Activated T-helper 17 cell treated with anti-CD3 and anti-CD28 coated beads, Interleukin-2, amount 50 U/mL, for 72 hours (primary cell): ENCODE measurements around the gene SLC15A4. TPM values are rescaled to one million over a fixed set of nuclear protein-coding genes. Genes with fewer than 3 reads are reported as not detected.
"Not testable (repeated sequence)": the region's sequence is repeated elsewhere in the genome, so short reads cannot be mapped to it uniquely, and the experiment has no call there.

Experiments used
- ATAC-seq: fragments of 150-1000 bp; cut with Tn5 transposase; replicated peaks from 2 replicates; pipeline ENCODE4 v1.10.0; 2021; ENCODE audit warnings: mild to moderate bottlenecking, moderate library complexity
- H3K27ac Mint-ChIP-seq: one replicate; pipeline ENCODE4 v1.8.0; 2022; ENCODE audit warnings: mixed read lengths
- H3K27me3 Mint-ChIP-seq: one replicate; pipeline ENCODE4 v1.8.0; 2022; ENCODE audit warnings: mixed read lengths
- H3K36me3 Mint-ChIP-seq: one replicate; pipeline ENCODE4 v1.8.0; 2022; ENCODE audit warnings: low read depth, mild to moderate bottlenecking, mixed read lengths
- H3K4me1 Mint-ChIP-seq: one replicate; pipeline ENCODE4 v1.8.0; 2022; ENCODE audit warnings: mixed read lengths
- H3K4me3 Mint-ChIP-seq: one replicate; pipeline ENCODE4 v1.8.0; 2022; ENCODE audit warnings: mild to moderate bottlenecking, mixed read lengths
- H3K9me3 Mint-ChIP-seq: one replicate; pipeline ENCODE4 v1.8.0; 2022; ENCODE audit warnings: mixed read lengths
- total RNA-seq, 2 donors: library from RNA; stranded (reverse); gene quantifications; one replicate each; pipeline ENCODE4 v1.2.3, GENCODE V29; 2022

The SLC15A4 gene
- total RNA-seq, 2 donors from 2014 or later = 25.2 to 34.2 TPM

DNA sequence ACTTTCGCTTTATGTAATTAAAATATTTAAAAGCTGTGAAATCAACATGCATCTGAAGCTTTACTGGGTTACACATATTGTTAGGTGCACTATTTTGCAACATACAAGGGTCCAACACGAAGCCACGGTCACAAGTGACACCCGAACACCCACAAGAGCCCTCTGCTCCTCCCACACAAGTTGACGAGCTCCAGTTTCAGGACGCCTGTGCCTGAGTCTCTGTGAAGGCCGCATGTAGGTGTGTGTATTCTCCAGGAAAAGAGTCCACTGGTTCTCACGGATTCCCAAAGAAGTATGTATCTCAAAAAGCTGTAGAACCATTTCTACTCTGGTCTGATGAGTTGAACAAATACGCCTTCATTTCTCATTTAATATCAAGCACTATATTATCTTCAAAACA, 12.0 kb downstream of the SLC15A4 start:
- Mint-ChIP-seq H3K27ac (peak overlapping the region; percentile 81), H3K36me3 (peaks cover 81% of the 10 kb centered on the region), H3K4me1 (peaks cover 15% of the 10 kb centered on the region), H3K4me3 (peak overlapping the region; percentile 78), H3K27me3 (no peaks in the 10 kb centered on the region), H3K9me3 (no peaks in the 10 kb centered on the region)
- ATAC-seq = no peak

- Mint-ChIP-seq H3K9me3 (no peaks in the 10 kb centered on the region), H3K27ac (peak overlapping the region; percentile 81), H3K27me3 (no peaks in the 10 kb centered on the region), H3K36me3 (peaks cover 95% of the 10 kb centered on the region), H3K4me1 (peaks cover 15% of the 10 kb centered on the region), H3K4me3 (peak overlapping the region; percentile 78)
- ATAC-seq = peak; percentile 94
These were observed 13.3 kb downstream of the SLC15A4 start for GRCh38 chr12:128810182-128811127.

- Mint-ChIP-seq H3K9me3 (no peaks in the 10 kb centered on the region), H3K4me3 (no peak overlapping the region), H3K27me3 (no peaks in the 10 kb centered on the region), H3K4me1 (peaks cover 15% of the 10 kb centered on the region), H3K36me3 (peaks cover 96% of the 10 kb centered on the region), H3K27ac (no peak overlapping the region)
- ATAC-seq = no peak
These were observed 15.1 kb downstream of the SLC15A4 start for GRCh38 chr12:128808651-128809050.

DNA sequence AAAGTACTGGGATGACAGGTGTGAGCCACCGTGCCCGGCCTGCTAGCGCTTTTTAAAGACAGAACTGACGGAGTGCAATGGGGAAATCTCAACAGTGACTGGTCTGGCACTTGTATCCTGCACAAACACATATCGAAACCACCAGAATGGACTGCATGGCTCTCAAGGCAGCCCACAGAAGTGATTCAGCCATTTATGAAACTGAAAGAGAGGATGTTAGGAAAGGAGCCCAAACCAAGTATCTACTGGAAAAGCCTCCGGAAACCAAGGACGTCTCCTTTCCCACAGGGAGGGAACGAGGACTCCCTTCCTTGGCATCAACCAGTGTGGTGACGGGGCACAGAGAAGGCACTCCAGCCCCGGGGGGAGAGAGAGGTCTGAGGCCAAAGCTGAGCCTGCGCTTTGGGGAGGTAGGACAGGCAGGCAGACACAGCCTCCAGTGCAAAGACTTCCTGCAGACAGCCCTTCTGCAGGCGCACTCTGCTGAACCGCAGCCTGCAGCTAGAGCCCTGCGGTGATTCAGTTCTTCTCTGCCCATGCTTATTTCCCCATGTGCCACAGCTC, 16.5 kb downstream of the SLC15A4 start:
- no peaks in the 10 kb centered on the region for H3K27me3 Mint-ChIP-seq
- H3K27ac Mint-ChIP-seq = no peak overlapping the region
- no peaks in the 10 kb centered on the region for H3K9me3 Mint-ChIP-seq
- no peak for ATAC-seq
- H3K4me3 Mint-ChIP-seq = no peak overlapping the region
- peaks cover 96% of the 10 kb centered on the region for H3K36me3 Mint-ChIP-seq
- H3K4me1 Mint-ChIP-seq = peaks cover 18% of the 10 kb centered on the region

- peaks cover 95% of the 10 kb centered on the region for H3K36me3 Mint-ChIP-seq
- H3K27ac Mint-ChIP-seq = no peak overlapping the region
- H3K4me1 Mint-ChIP-seq = peaks cover 14% of the 10 kb centered on the region
- no peak overlapping the region for H3K4me3 Mint-ChIP-seq
- no peaks in the 10 kb centered on the region for H3K9me3 Mint-ChIP-seq
- ATAC-seq = no peak
- no peaks in the 10 kb centered on the region for H3K27me3 Mint-ChIP-seq
These were observed 17.2 kb downstream of the SLC15A4 start for GRCh38 chr12:128806573-128806972.

GRCh38 chr12:128805406-128805805, 18.4 kb downstream of the SLC15A4 start:
- not testable (repeated sequence) for ATAC-seq, H3K9me3 Mint-ChIP-seq, H3K4me3 Mint-ChIP-seq, H3K27ac Mint-ChIP-seq, H3K27me3 Mint-ChIP-seq
- H3K4me1 Mint-ChIP-seq = peaks cover 13% of the 10 kb centered on the region
- peaks cover 98% of the 10 kb centered on the region for H3K36me3 Mint-ChIP-seq

DNA sequence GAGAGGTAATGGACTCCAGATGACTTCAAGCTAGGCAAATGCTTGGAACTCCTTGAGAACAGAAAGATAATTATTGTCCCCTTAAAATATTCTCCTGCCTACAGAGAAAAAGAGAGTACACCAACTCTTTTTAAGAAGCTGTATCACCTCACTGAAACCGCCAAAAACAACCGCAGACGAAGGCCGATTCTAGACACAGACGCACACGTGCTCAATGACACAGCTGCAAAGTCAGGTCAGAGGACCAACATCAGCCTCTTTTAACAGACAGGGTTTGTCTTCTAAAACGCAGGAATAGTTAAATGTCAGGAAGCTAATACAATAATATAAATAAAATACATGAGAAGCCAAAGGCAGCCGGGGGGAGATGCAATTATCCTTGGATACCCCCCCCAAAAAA, 19.0 kb downstream of the SLC15A4 start:
- Mint-ChIP-seq H3K4me1 (peaks cover 7% of the 10 kb centered on the region), H3K4me3 (no peak overlapping the region), H3K27ac (no peak overlapping the region), H3K36me3 (peaks cover 98% of the 10 kb centered on the region), H3K9me3 (no peaks in the 10 kb centered on the region), H3K27me3 (no peaks in the 10 kb centered on the region)
- no peak for ATAC-seq

DNA sequence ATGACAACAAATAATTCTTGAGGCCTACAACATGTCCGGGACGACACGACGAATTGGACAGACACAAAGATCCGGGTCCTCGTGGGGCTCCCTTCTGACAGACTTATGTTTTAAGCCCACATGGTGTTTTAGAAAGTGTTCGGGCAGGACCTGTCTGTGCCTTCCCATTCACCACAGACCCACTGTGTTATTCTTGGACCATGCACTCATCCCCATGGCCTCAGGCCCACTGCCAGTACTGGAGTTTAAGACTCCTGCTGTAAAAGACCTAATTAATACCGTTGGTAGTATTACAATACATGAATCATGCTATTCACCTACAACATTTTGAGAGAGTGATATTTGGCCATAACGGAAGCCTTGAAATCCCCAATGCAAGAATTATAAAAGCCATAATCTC, 20.0 kb downstream of the SLC15A4 start:
- H3K4me3 Mint-ChIP-seq = no peak overlapping the region
- no peak for ATAC-seq
- peaks cover 98% of the 10 kb centered on the region for H3K36me3 Mint-ChIP-seq
- no peaks in the 10 kb centered on the region for H3K9me3 Mint-ChIP-seq
- H3K27ac Mint-ChIP-seq = no peak overlapping the region
- peaks cover 7% of the 10 kb centered on the region for H3K4me1 Mint-ChIP-seq
- no peaks in the 10 kb centered on the region for H3K27me3 Mint-ChIP-seq

- Mint-ChIP-seq H3K36me3 (peaks cover 98% of the 10 kb centered on the region), H3K4me3 (no peak overlapping the region), H3K27me3 (no peaks in the 10 kb centered on the region), H3K4me1 (peaks cover 7% of the 10 kb centered on the region), H3K9me3 (no peaks in the 10 kb centered on the region), H3K27ac (no peak overlapping the region)
- ATAC-seq = no peak
These were observed 21.0 kb downstream of the SLC15A4 start for GRCh38 chr12:128802756-128803155.

DNA sequence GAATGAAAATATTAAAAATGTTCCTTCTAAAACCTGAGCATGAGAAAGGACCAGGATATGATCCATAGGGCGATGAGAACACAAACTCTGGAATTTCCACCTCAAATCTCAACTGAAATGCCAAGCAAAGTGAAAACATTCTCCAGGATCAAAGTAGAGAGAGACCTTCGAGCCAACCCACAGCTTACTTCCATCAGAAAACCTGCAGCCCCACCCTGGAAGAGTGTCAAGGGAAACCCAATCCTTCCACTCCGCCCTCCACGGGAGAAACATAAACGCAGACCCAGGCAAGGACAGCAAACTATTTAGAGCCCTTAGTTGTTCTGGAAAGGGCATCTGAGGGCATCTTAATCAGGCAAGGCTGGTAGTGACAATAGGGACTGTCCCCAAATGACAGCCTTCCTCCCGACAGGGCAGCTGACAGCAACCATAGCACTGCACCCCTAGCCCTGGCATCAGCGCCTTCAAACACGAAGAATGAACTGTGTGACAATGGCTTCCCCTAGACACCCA, 21.8 kb downstream of the SLC15A4 start:
- no peak overlapping the region for H3K27ac Mint-ChIP-seq
- H3K27me3 Mint-ChIP-seq = no peaks in the 10 kb centered on the region
- peaks cover 7% of the 10 kb centered on the region for H3K4me1 Mint-ChIP-seq
- ATAC-seq = no peak
- H3K4me3 Mint-ChIP-seq = no peak overlapping the region
- H3K9me3 Mint-ChIP-seq = no peaks in the 10 kb centered on the region
- H3K36me3 Mint-ChIP-seq = peaks cover 98% of the 10 kb centered on the region

DNA sequence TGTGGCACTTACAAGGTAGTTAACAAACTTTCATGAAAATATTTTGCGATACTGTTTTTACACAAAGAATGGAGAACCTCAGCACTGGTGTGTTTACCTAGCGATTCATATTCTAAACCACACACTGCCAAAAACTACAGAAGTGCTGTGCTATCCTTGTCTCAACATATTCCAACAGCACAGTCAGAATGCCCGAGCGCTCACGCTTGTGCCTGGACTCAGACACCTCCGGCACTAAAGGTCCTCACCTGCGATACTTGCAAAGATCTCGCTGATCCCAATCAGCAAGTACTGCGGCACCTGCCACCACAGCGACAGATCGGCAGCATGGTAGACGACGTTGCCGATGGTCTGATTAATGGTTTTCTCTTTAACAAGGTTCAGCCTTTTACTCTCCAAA, 23.2 kb downstream of the SLC15A4 start:
- ATAC-seq = no peak
- Mint-ChIP-seq H3K4me3 (no peak overlapping the region), H3K27ac (no peak overlapping the region), H3K9me3 (no peaks in the 10 kb centered on the region), H3K27me3 (no peaks in the 10 kb centered on the region), H3K36me3 (peaks cover 98% of the 10 kb centered on the region), H3K4me1 (peaks cover 7% of the 10 kb centered on the region)

GRCh38 chr12:128798571-128799341, 25.0 kb downstream of the SLC15A4 start:
- H3K4me3 Mint-ChIP-seq = no peak overlapping the region
- no peaks in the 10 kb centered on the region for H3K9me3 Mint-ChIP-seq
- H3K27ac Mint-ChIP-seq = no peak overlapping the region
- no peak for ATAC-seq
- H3K27me3 Mint-ChIP-seq = no peaks in the 10 kb centered on the region
- H3K4me1 Mint-ChIP-seq = peaks cover 7% of the 10 kb centered on the region
- H3K36me3 Mint-ChIP-seq = peaks cover 99% of the 10 kb centered on the region

DNA sequence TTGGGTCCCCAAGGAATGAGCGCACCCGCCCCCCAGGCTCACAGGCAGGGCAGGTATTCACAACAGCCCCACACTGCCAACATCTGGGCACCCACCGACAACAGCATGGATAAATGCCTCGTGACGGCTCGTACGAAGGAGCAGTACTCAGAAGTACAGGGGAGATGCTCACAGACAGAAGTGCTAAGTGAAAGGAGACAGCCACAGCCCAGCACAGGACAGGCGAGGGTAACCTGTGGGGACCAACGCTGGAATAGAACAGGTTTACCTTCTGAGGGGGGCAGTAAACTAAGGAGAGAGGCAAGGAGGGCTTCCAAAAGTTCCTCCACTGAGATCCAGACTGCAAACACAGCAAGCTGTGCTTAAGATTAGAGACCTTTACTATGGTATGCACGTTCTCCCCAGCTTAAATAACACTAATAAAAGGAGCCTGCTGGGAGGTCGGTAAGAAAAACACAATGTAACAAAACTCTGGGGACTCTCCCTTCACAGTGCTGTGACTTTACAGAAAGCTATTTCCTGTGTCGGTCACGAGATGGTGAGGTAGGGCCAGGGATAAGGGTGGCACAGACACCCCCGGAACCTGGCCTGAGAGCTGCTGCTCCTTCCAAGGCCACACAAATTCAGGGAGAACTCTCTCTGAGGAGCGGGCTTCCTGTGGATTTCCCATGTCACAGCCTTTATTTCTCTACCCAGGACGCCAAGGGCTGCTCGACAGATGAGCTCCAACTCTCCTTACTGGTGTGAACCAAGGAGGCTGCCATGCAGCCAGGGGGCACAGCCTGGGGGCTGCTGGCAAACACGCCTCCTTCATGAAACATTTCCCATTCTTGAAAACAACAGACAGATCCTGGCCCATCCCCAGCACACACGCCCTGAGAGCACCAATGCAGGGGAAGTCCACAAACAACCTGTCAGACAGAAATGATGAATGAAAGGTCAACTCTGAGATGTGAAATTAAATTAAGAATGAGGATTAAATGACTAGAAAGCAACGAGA, 26.3 kb downstream of the SLC15A4 start:
- H3K4me1 Mint-ChIP-seq = peaks cover 2% of the 10 kb centered on the region
- H3K4me3 Mint-ChIP-seq = no peak overlapping the region
- ATAC-seq = peak; percentile 26
- peak overlapping the region; percentile 73 for H3K27ac Mint-ChIP-seq
- H3K9me3 Mint-ChIP-seq = no peaks in the 10 kb centered on the region
- H3K27me3 Mint-ChIP-seq = no peaks in the 10 kb centered on the region
- H3K36me3 Mint-ChIP-seq = peaks cover 99% of the 10 kb centered on the region
